Uterus (tissue), 4 donors: ENCODE data around the gene ST6GAL2. TPM values are rescaled to one million over a fixed set of nuclear protein-coding genes. Genes with fewer than 3 reads are reported as not detected.

ENCODE experiments used
- DNase-seq, 2 donors: peaks; one replicate each; pipeline ENCODE4 v3.0.0-alpha.2; 2019 to 2020
- H3K27ac ChIP-seq, 2 donors: fragments of 200-600 bp; sonication (generic); 1 replicate in 1 of 2; 2 replicates in 1 of 2; pipeline ENCODE4 v1.5.1; 2016 to 2018
- H3K27me3 ChIP-seq, 2 donors: fragments of 200-600 bp; sonication (generic); one replicate each; pipeline ENCODE4 v1.5.1; 2018 to 2019; ENCODE audit warnings: control low read depth in 1 of 2
- H3K36me3 ChIP-seq, 2 donors: fragments of 200-600 bp; sonication (generic); one replicate each; pipeline ENCODE4 v1.5.1; 2019; ENCODE audit warnings: control low read depth in 1 of 2
- H3K4me1 ChIP-seq, 2 donors: fragments of 200-600 bp; sonication (generic); one replicate each; pipeline ENCODE4 v1.5.1; 2018 to 2019; ENCODE audit warnings: control low read depth in 1 of 2
- H3K4me3 ChIP-seq, 2 donors: fragments of 200-600 bp; sonication (generic); 1 replicate in 1 of 2; 2 replicates in 1 of 2; pipeline ENCODE4 v1.5.1; 2018 to 2019; ENCODE audit warnings: mild to moderate bottlenecking in 1 of 2
- H3K9me3 ChIP-seq, 2 donors: fragments of 200-600 bp; sonication (generic); one replicate each; pipeline ENCODE4 v1.5.1; 2019; ENCODE audit warnings: control low read depth in 1 of 2
- CTCF ChIP-seq, 4 experiments: fragments of 200-600 bp in 2 of 4; fragments of 450-650 bp in 2 of 4; sonication (generic) in 2 of 4; IDR thresholded peaks; one replicate each; pipeline ENCODE4 v1.5.1; 2016 to 2019; ENCODE audit warnings: antibody characterized with exemption in 4 of 4, mild to moderate bottlenecking in 2 of 4, moderate library complexity in 1 of 4
- POLR2A ChIP-seq, 2 donors: fragments of 450-650 bp; IDR thresholded peaks; one replicate each; pipeline ENCODE4 v1.6.1; 2016; ENCODE audit warnings: antibody characterized with exemption in 2 of 2, mild to moderate bottlenecking in 1 of 2, moderate library complexity in 1 of 2
- intact Hi-C: fragments of 100-400 bp; cut with DNase I; formaldehyde crosslinking; loops from one replicate; pipeline ENCODE4 v1.15.1; 2023; ENCODE audit warnings: low total_unique reads
- total RNA-seq, 4 donors: library from RNA; depleted of rRNA in 3 of 4; stranded (reverse); fragments of >200 nt in 3 of 4; gene quantifications; one replicate each; pipeline versions ENCODE4 v1.1.0 to v1.2.4, GENCODE V29; 2014 to 2023
- donor health status: DM: yes; HTN: yes; CAD: no.

The ST6GAL2 gene
- total RNA-seq, 4 donors from 2014 or later: 0.51 to 64.2 (median 2.6) TPM; not detected in 1

DNA sequence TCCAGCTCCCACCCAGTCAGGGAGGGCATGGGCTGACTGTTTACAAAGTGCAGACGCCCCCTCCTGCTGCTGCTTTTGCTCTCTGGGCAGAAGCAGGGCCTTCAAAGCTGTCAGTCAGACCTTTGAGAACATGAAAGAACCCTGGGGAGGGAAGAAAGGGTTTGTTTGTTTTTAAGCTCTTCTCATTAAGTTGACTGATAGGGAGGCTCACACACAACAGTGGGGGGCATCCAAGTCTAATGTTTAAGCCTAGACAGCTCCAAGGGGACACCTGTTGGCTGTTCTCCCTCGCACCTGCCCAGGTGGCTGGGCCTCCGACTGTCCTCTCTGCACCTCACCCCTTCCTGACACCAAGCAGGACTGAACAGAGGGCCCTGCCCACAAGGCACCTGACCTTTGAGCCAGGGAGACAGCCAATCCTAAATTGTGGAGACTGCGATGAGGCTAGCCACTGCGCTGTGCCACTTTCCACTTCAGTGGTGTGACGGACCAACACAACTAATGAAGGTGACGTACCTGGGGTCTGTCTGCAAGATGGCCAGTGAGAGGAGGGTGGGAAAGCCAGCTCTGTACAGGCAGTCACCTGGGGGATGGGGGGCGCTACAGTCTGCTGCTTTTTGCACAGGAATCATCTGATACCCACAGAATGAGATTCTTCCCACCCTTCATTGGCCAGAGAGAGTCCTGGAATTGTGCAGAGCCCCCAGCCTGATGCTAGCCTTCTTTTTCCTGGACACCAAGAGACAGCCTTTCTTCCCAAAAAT, 16.3 kb downstream of the ST6GAL2 start:
- Histone ChIP-seq H3K36me3 (no peaks in the 10 kb centered on the region), H3K4me3 (no peak overlapping the region), H3K4me1 (no peaks in the 10 kb centered on the region), H3K9me3 (no peaks in the 10 kb centered on the region), H3K27ac (no peak overlapping the region), H3K27me3 (no peaks in the 10 kb centered on the region)
- intact Hi-C loops: no loop called here
- no peak for DNase-seq
- TF ChIP-seq POLR2A (IDR thresholded peaks at IDR 0.05) (no peak), CTCF (IDR thresholded peaks at IDR 0.05) (no peak)

DNA sequence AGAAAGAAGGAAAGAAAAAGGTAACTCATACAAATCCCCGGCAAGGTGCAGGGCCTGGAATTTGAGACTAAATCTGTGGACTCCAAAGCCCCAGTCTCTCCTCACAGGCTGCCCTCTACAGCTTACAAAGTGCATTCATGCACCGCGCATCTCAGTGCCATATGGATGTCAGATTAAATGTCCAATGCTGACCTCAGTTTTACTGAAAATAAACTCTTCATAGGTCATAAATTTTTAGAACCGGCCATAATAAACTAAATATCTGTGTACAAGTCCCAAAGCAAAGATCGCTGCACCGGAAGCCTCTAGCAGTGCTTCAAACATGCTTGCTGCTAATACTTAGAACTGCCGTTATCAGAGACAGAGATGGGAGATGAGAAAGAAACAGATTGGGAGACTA, 17.7 kb downstream of the ST6GAL2 start:
- Histone ChIP-seq H3K9me3 (no peaks in the 10 kb centered on the region), H3K27ac (no peak overlapping the region), H3K27me3 (no peaks in the 10 kb centered on the region), H3K36me3 (no peaks in the 10 kb centered on the region), H3K4me3 (no peak overlapping the region), H3K4me1 (no peaks in the 10 kb centered on the region)
- TF ChIP-seq POLR2A (IDR thresholded peaks at IDR 0.05) (no peak), CTCF (IDR thresholded peaks at IDR 0.05) (no peak)
- DNase-seq: no peak
- intact Hi-C loops: no loop called here

DNA sequence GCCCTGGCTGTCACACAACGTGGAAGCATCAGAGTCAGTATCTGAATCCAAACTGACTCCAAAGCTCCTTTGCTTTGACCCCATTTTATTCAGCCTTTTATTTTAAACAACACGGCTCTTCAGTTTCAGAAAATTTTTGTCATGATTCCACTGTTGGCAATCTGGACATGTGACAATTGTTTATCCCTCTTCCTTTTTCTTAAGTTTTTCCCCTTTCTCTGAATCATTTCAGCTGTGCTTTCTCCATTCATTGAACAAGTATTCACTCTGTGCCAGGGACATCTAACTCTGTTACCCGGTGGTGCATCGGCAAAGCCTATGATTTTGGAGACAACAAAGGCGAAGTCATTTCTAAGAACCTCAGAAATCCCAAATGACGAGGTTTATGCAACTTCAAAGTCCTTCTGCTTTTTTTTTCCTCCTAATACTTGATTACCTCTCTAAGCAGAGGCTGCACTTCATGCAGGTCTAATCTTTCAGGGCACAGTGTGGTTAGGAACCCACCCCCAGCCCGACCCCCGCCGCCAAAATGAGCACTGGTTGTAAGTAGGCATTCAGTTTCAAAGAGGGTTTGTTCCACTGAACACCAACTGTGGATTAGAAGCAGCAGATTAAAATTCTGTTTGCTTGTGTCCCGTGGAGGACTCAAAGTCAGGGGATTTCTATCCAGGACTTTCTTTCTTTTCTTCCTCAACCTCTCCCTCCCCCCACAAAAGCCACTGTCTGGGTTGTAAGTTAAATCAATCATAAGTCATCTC, 18.6 kb downstream of the ST6GAL2 start:
- H3K36me3 ChIP-seq: no peaks in the 10 kb centered on the region
- no peaks in the 10 kb centered on the region for H3K9me3 ChIP-seq
- no peak overlapping the region for H3K27ac ChIP-seq
- H3K4me3 ChIP-seq: no peak overlapping the region
- H3K27me3 ChIP-seq: no peaks in the 10 kb centered on the region
- H3K4me1 ChIP-seq: no peaks in the 10 kb centered on the region
- TF ChIP-seq POLR2A (IDR thresholded peaks at IDR 0.05) (no peak), CTCF (IDR thresholded peaks at IDR 0.05) (no peak)
- no peak for DNase-seq
- intact Hi-C loops: no loop called here

GRCh38 chr2:106866641-106867040, 19.3 kb downstream of the ST6GAL2 start:
- no peak for DNase-seq
- H3K4me1 ChIP-seq: no peaks in the 10 kb centered on the region
- no peak overlapping the region for H3K27ac ChIP-seq

More at GRCh38 chr2:106866641-106867040, 19.3 kb downstream of the ST6GAL2 start:
- Histone ChIP-seq H3K36me3 (no peaks in the 10 kb centered on the region), H3K9me3 (no peaks in the 10 kb centered on the region), H3K27me3 (no peaks in the 10 kb centered on the region), H3K4me3 (no peak overlapping the region)
- intact Hi-C loops: no loop called here
- no peak for TF ChIP-seq POLR2A (IDR thresholded peaks at IDR 0.05)
- TF ChIP-seq CTCF (IDR thresholded peaks at IDR 0.05): no peak
